Breast epithelium (tissue), 4 donors: ENCODE data around the gene STEAP2. TPM values are rescaled to one million over a fixed set of nuclear protein-coding genes. Genes with fewer than 3 reads are reported as not detected.

Experiments
- DNase-seq, 2 donors: peaks; one replicate each; pipeline ENCODE4 v3.0.0-alpha.2; 2019; ENCODE audit warnings: low spot score in 2 of 2
- H3K27ac ChIP-seq, 2 donors: fragments of 200-600 bp; sonication (generic) in 1 of 2; one replicate each; pipeline ENCODE4 v1.5.1; 2016 to 2019; ENCODE audit warnings: mild to moderate bottlenecking in 1 of 2
- H3K27me3 ChIP-seq, 2 donors: fragments of 200-600 bp; sonication (generic) in 1 of 2; one replicate each; pipeline versions ENCODE4 v1.5.1 to v1.6.0; 2017 to 2019; ENCODE audit warnings: control low read depth in 1 of 2, mild to moderate bottlenecking in 1 of 2
- H3K36me3 ChIP-seq: fragments of 200-600 bp; one replicate; pipeline ENCODE4 v1.5.1; 2019
- H3K4me1 ChIP-seq, 2 donors: fragments of 200-600 bp; sonication (generic); one replicate each; pipeline ENCODE4 v1.5.1; 2016 to 2019; ENCODE audit warnings: control low read depth in 1 of 2
- H3K4me3 ChIP-seq, 3 donors: fragments of 200-600 bp; sonication (generic); 1 replicate in 2 of 3; 2 replicates in 1 of 3; pipeline ENCODE4 v1.5.1; 2016 to 2019; ENCODE audit warnings: mild to moderate bottlenecking in 3 of 3, moderate library complexity in 2 of 3
- H3K9me3 ChIP-seq, 2 donors: fragments of 200-600 bp; sonication (generic) in 1 of 2; one replicate each; pipeline ENCODE4 v1.5.1; 2016 to 2019; ENCODE audit warnings: control low read depth in 1 of 2
- CTCF ChIP-seq, 3 donors: fragments of 450-650 bp; IDR thresholded peaks; one replicate each; pipeline ENCODE4 v1.5.1; 2016 to 2017; ENCODE audit warnings: antibody characterized with exemption in 3 of 3, mild to moderate bottlenecking in 3 of 3, moderate library complexity in 3 of 3
- POLR2A ChIP-seq: fragments of 450-650 bp; IDR thresholded peaks from one replicate; pipeline ENCODE4 v1.6.1; 2016; ENCODE audit warnings: antibody characterized with exemption, mild to moderate bottlenecking, moderate library complexity
- POLR2AphosphoS5 ChIP-seq, 3 donors: sonication (generic); formaldehyde crosslinking; IDR thresholded peaks; one replicate each; pipeline ENCODE4 v1.6.1; 2017; ENCODE audit warnings: antibody characterized with exemption in 3 of 3
- intact Hi-C: fragments of 100-400 bp; cut with DNase I; formaldehyde crosslinking; loops from one replicate; pipeline ENCODE4 v1.15.1; 2023; ENCODE audit warnings: low total_unique reads
- total RNA-seq, 3 donors: library from RNA; depleted of rRNA; stranded (reverse); fragments of >200 nt; gene quantifications; one replicate each; pipeline ENCODE4 v1.1.0, GENCODE V29; 2016

STEAP2 gene
- total RNA-seq, 3 donors from 2014 or later, result 14.4 to 81.9 (median 22.1) TPM

GRCh38 chr7:90231304-90231703 lies 19.8 kb downstream of the STEAP2 start:
- no peak overlapping the region for H3K27ac ChIP-seq

DNA sequence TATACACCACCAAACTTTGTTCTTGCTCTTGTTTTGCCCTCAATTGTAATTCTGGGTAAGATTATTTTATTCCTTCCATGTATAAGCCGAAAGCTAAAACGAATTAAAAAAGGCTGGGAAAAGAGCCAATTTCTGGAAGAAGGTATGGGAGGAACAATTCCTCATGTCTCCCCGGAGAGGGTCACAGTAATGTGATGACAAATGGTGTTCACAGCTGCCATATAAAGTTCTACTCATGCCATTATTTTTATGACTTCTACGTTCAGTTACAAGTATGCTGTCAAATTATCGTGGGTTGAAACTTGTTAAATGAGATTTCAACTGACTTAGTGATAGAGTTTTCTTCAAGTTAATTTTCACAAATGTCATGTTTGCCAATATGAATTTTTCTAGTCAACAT lies 20.9 kb downstream of the STEAP2 start:
- no peaks in the 10 kb centered on the region for H3K9me3 ChIP-seq
- no peaks in the 10 kb centered on the region for H3K36me3 ChIP-seq
- TF ChIP-seq POLR2A (no peak), CTCF (IDR thresholded peaks at IDR 0.05) (no peak), POLR2AphosphoS5 (IDR thresholded peaks at IDR 0.05) (no peak)
- H3K27ac ChIP-seq, result no peak overlapping the region
- no peak overlapping the region for H3K4me3 ChIP-seq
- no peak for DNase-seq
- intact Hi-C loops, result no loop called here
- no peaks in the 10 kb centered on the region for H3K4me1 ChIP-seq
- H3K27me3 ChIP-seq, result no peaks in the 10 kb centered on the region

More at GRCh38 chr7:90231304-90231703, 19.8 kb downstream of the STEAP2 start:
- TF ChIP-seq POLR2A (no peak), CTCF (IDR thresholded peaks at IDR 0.05) (no peak), POLR2AphosphoS5 (IDR thresholded peaks at IDR 0.05) (no peak)
- no peak for DNase-seq
- Histone ChIP-seq H3K36me3 (no peaks in the 10 kb centered on the region), H3K27me3 (no peaks in the 10 kb centered on the region), H3K4me1 (no peaks in the 10 kb centered on the region), H3K4me3 (no peak overlapping the region), H3K9me3 (no peaks in the 10 kb centered on the region)
- intact Hi-C loops, result no loop called here

DNA sequence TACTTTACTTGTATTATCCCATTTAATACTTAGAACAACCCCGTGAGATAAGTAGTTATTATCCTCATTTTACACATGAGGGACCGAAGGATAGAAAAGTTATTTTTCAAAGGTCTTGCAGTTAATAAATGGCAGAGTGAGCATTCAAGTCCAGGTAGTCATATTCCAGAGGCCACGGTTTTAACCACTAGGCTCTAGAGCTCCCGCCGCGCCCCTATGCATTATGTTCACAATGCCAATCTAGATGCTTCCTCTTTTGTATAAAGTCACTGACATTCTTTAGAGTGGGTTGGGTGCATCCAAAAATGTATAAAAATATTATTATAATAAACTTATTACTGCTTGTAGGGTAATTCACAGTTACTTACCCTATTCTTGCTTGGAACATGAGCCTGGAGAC lies 22.0 kb downstream of the STEAP2 start:
- Histone ChIP-seq H3K4me3 (no peak overlapping the region), H3K36me3 (no peaks in the 10 kb centered on the region), H3K27ac (no peak overlapping the region), H3K4me1 (no peaks in the 10 kb centered on the region), H3K9me3 (no peaks in the 10 kb centered on the region), H3K27me3 (no peaks in the 10 kb centered on the region)
- intact Hi-C loops, result no loop called here
- DNase-seq, result no peak
- TF ChIP-seq POLR2A, result no peak
- TF ChIP-seq CTCF (IDR thresholded peaks at IDR 0.05), result no peak
- no peak for TF ChIP-seq POLR2AphosphoS5 (IDR thresholded peaks at IDR 0.05)

GRCh38 chr7:90236721-90237289 lies 25.3 kb downstream of the STEAP2 start:
- no peaks in the 10 kb centered on the region for H3K36me3 ChIP-seq
- no peaks in the 10 kb centered on the region for H3K9me3 ChIP-seq
- TF ChIP-seq POLR2A (no peak), POLR2AphosphoS5 (IDR thresholded peaks at IDR 0.05) (no peak), CTCF (IDR thresholded peaks at IDR 0.05) (no peak)
- no peak for DNase-seq
- H3K4me1 ChIP-seq, result no peaks in the 10 kb centered on the region
- no peak overlapping the region for H3K4me3 ChIP-seq
- H3K27ac ChIP-seq, result no peak overlapping the region
- no peaks in the 10 kb centered on the region for H3K27me3 ChIP-seq
- intact Hi-C loops, result no loop called here

DNA sequence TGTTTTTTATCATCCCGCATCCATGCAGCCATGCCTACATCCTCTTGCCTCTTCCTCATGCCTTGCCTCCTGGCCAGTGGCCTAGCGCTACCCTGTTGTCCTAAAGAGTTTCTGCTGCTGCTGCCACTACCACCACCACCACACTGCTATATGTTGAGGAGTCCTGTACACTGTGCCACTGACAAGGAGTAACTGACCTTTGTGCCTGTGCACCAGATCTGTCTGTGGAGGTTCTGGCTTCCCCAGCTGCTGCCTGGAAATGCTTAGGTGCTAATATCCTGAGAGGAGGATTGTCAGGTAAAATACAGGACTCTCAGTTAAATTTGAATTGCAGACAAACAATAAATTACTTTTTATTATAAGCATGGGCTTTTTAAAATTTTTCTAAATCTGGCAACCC lies 26.5 kb downstream of the STEAP2 start:
- TF ChIP-seq CTCF (IDR thresholded peaks at IDR 0.05) (no peak), POLR2AphosphoS5 (IDR thresholded peaks at IDR 0.05) (no peak), POLR2A (no peak)
- Histone ChIP-seq H3K9me3 (no peaks in the 10 kb centered on the region), H3K4me1 (no peaks in the 10 kb centered on the region), H3K4me3 (no peak overlapping the region), H3K27ac (no peak overlapping the region), H3K27me3 (no peaks in the 10 kb centered on the region), H3K36me3 (no peaks in the 10 kb centered on the region)
- DNase-seq, result no peak
- intact Hi-C loops, result no loop called here
